ENCODE results near the gene ASB2.
A peak's percentile ranks its signal among the peaks of the same experiment; 100 is the strongest.

The ASB2 gene, protein sequence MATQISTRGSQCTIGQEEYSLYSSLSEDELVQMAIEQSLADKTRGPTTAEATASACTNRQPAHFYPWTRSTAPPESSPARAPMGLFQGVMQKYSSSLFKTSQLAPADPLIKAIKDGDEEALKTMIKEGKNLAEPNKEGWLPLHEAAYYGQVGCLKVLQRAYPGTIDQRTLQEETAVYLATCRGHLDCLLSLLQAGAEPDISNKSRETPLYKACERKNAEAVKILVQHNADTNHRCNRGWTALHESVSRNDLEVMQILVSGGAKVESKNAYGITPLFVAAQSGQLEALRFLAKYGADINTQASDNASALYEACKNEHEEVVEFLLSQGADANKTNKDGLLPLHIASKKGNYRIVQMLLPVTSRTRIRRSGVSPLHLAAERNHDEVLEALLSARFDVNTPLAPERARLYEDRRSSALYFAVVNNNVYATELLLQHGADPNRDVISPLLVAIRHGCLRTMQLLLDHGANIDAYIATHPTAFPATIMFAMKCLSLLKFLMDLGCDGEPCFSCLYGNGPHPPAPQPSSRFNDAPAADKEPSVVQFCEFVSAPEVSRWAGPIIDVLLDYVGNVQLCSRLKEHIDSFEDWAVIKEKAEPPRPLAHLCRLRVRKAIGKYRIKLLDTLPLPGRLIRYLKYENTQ

DNA sequence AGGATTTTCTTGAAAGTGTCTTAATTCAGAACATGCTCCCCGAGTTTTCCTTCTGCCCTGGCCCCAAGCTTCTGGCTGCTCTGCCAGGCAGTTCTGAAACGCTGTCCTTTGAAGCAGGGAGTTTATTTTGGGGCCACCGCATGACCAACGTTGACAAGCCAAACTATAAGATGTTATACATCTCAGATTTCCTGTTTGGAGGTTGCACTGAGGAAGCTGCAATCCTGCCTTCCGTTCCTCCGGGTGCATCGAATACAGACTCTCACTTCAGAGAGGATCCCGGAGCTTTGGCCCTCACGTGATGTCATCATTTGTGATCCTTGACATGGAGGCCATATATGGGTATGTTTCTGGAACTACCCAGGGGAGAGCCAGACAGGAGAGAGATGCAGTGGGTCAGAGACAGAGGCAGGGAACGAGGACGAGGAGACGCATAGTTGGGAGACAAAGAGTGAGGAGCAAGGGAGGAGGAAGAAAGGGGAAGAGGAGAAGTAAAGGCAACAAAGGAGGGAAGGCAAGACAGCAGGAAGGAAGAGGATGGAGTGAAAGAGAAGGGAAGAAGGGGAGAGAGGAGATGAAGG lies at the start of gene ASB2:
Gene ASB2, minus strand, starts transcription at position 94 of the 581 bp plus-strand sequence. CDS start 12,031 bp downstream, outside the sequence.
- DNase-seq = no peak

DNA sequence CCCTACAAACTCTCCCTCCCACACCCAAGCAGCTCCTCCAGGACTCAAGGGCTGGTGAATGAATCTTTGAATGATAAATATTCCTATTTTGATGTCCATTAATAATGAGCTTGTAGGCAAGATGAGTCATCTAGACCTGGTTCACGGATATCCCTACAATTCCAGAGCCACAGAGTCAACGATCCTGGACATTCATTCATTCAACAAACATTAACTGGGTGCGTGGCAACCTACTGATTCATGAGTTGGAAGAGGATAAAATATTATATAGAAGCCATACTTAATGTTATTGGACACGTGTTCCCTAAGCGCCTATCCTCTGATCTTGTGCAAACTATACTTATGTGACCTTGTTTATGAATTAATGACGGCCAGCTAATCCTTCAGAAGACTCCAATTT lies 49.4 kb upstream of the ASB2 start:
- DNase-seq = no peak

DNA sequence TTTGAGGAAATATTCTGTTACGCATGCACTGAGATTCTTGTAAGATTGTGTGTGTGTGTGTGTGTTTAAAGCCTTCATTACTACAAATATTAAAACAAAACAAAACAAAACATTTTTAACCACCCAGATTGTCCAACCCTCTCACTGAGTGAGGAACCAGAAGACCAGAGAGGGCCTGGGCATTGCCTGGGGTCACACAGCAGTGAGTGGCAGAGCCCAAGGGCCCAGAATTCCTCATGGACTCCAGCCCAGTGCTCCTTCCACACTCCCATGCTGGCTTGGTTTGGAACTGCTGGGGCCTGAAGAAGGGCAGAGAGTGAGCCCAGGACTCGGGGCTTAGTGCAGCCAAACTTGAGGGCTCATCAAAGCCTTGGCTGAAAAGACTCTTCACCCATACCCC lies 48.2 kb upstream of the ASB2 start:
- DNase-seq = no peak

DNA sequence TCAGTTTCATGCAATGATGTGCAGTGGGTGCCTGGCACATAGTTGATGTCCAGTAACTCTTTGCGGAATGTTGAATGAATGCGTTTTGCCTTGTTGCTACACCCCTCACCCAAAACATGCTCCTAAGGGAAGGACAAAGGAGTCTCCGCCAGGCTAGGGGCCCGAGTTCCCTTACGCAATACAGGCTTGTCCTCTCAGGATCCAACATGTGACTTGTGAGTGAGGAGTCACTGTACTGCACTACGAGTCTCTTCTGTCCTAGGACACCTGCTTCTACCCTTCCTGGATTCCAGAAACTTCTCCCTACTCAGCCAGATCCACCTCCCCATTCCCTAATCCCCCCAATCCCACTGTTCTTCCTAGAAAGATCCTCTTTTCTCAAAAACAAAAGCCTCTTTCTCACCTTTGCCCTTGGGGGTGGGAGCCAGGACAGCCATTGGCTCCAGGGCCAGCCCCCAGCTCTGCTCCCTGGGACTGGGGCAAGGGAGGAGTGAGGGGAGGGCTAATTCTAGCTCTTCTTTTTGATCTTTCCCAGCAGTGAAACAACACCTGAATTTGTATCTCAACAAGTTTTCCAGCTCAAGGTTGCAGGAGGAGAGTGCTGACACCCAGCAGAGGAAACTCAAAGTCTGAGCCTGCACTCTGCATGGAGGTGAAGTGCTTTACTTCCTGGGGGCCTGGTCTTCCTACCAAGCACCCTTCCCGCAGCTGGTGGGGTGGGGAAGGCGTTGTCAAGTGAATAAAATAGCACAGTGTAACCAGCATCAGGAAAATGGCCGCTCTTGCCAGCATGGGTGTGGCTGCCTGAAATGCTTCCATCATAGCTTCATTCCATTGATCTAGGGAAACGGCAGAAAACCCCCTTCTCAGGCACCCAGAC lies 46.4 kb upstream of the ASB2 start:
- no peak for DNase-seq

DNA sequence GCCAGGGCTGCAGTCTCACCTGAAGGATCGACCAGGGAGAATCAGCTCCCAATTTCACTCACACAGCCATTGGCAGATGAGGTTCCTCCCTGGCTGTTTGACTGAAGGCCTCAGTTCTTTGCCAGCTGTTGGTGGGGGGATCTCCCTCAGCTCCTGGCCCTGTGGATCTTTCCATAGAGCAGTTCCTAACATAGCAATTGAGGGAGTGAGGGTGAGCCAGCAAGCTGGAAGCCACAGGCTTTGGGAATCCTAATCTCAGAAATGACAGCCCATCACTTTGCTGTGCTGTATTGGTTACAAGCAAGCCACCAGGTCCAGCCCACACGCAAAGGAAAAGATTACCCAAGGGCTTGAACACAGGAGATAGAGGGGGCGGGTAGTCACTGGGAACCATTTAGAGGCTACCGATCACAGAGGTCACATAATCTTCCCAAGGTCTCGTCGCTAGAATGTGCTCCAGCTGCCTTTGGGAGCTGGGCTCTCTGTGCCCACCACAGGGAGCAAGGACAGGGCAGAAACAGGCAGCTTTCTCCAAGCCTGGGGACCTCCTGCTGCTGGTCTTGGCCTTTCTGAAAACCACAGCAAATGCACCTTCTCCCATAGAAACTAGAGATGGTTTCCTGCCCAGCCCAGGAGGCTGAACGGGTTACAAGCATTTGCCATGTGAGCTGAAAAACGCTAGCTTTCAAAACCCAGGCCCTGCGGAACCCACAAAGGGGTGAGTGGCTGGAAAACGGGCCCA lies 45.2 kb upstream of the ASB2 start:
- DNase-seq = no peak

DNA sequence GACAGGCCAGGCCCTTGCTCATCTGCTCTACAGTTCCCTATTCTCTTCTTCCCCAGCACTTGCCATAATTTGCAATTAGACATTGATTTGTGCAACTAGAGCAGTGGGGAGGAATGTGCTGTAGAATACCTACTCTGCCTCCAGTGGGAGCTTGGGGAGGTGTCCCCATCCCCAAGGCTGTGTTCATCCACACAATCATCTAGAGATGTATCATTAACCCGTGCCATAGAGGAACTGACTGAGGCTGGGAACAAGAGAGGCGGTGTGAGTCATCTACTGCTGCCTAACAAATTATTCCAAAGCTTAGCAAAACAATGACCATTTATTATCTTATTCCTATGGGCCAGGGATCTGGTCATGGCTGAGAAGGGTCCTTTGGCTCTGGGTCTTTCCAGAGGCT lies 44.6 kb upstream of the ASB2 start:
- DNase-seq = no peak

DNA sequence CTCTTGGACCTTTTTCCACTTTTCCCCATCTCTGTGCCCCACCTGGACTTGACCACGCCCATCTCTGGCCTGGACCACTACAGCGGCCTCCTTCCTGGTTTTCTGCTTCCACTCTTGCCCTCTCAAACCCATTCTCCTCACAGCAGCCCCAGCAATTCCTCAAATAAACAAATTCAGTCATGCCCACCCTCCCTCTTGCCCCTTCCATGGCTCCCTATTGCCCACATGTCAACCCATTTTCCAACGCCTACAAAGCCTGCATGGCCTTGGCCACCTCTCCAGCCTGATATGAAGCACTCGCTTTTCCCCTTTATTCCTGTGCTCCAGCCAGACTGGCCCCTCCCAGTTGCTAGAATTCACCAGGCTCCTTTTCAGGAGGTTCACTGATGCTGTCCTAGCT lies 43.9 kb upstream of the ASB2 start:
- no peak for DNase-seq

DNA sequence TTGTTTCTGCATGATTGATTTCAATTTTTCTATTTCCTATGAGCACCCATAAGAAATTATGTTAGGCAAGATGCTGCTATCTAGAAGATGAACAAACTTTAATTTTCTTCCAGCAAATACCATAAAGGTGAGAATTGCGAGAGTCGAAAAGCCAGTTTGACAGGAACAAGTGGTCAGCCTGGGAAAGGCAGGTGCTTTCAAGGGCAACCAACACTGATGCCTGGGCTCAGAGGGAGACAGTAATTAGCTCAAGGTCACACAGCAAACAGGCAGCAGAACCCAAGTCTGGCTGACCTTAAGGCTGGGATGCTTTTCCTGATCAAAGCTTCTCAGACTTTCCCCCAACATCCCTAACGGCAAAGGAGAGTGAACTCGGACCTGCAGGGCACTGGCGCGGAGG lies 43.0 kb upstream of the ASB2 start:
- DNase-seq = no peak

DNA sequence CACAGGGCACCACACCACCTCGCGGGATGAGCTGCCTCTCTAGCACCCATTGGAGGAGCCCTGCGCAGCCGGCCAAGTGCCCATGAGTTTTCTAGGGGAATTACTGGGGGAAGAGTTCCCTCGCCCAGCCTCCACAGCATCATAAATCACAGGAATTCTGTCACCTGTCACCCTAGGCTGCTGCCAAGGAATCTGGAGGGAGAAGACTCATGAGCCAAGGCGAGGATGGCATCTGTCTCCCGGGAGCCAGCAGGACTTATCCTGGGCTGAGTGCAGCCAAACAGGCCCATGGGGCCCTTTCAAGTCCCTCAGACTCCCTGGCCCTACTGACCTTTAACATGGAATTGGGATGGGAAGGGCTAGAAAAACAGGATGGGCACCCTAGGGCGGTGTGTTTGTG lies 41.9 kb upstream of the ASB2 start:
- peak; percentile 26 to 28 for DNase-seq

DNA sequence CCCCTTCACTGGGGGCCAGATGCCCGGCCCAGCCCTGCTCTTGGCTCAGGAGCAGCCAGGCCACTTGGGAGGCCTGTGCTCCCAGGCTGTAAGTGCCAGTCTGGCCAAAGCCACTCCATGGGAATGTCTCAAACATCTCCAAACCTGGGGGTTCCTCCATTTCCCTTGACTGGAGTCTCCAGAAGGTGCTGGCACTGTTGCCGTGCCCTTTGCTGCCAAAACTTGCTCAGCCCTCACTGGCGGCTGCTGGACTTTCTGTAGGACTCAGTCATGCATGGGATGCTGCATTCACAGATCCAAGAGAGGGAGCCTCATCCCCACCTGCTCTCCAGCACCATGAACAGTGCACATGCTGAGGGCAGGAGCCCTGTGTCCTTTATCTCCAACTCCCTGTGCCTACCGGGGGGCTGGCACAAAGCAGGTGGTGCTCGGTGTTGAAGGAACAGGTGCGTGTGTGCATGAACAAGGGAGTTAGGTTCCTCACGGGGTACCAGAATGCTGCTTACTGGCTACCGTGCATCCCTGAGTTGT lies 40.1 kb upstream of the ASB2 start:
- DNase-seq = no peak

DNA sequence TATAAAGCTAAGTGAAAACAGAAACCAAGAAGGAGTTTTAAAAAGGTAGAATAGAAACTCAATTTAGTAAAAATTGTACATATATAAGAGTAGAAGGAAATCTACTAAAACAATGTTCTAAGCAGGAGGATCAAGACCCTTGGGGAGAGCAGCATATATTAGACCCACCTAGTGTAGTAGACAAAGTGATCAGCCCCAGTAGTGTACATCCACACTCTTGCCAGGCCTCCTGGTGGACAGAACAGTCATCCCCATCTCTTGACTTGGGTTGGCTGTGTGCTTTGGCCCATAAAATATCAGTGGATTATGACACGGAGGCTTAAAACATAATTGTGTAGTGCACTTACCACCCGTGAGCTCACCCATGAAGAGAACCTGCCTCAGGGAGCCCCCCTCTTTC lies 38.9 kb upstream of the ASB2 start:
- DNase-seq = no peak

DNA sequence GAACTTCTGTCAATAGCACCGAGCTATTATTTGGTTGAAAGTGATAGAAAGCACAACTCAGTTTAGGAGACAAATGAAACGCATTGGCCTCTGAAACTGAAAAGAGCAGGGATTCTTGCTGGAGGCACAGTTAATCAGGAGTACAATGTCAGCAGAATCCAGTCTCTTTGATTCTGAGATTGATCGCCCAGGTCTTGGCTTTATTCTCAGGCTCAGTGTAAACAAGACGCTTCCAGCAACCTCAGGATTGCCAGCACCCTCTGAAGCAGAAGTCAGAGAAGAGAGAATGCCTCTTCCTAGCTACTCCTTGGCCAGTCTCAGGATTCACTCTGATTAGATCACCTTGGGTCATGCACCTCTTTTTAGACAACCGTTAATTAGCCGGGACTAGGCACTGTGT lies 38.0 kb upstream of the ASB2 start:
- no peak for DNase-seq

DNA sequence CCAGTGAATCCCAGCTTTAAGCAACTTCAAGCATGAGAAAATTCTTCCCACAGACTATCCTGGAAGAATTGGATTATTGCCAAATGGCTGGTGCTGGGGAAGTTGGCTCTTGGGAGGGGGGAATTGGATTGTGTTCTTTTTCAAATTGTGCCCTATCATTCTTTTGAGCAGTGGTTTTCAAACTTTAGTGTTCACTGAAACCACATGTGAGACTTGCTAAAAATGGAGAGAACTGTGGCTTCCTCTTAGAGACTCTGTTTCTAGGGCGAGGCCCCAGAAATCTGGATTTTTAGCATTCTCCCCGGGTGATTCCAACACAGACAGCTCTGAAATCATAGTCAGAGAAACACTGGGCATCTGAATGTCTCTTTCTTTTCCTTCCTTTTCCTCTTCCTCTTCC lies 35.4 kb upstream of the ASB2 start:
- DNase-seq = no peak

DNA sequence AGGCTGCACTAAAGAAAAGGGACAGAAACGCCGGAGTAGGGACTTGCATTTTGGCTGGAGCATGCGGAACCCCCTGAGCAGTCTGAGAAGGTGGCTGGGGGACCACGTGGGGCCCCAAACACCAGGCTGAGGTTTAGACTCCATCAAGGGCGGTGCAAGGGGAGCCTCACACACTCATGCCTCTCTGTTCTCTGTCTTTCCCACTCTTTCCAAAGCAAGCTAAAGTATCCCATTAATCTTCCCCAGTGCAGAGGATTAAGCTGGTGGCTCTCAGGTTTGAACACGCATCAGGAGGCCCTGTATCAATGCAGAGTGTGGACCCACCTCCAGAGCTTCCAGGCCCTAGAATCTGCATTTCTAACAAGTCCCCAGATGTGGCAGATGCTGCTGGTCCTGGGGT lies 34.3 kb upstream of the ASB2 start:
- no peak for DNase-seq

DNA sequence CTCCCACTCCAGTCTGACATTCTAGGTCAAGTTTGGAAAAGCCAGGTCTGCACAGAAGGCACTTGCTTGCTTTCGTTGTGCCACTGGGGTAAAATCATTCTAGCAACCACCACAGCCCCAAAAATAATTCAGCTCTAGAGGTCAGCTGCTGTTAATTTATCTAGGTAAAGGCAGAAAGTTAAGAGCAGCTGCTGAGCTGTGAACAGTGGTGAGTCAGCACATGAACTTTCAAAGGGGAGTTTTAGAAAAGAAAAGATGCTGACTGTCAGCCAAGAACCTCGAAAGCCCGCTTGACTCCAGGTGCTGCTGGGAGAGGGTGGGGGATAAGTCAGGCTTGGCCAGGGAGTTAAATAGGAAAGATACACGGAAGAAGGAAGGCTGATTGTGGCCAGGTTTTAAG lies 33.4 kb upstream of the ASB2 start:
- no peak for DNase-seq

DNA sequence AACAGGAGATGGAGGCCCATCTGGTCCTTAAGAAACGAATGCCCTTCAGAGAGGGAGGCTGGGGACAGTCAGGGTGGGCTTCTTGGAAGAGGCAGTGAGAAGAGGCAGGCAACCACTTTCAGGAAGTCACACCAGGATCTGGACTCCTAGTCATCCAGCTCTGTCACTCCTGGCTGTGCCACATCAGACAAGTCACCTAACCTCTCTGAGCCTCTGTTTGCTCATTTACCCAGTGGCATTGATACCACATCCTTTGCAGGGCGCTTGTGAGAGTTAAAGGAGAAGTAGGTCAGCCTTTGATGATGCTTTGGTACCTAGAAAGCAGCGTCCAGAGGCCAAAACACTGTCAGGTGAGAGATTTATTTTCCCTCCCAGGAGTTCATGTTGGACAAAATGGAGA lies 31.9 kb upstream of the ASB2 start:
- no peak for DNase-seq

DNA sequence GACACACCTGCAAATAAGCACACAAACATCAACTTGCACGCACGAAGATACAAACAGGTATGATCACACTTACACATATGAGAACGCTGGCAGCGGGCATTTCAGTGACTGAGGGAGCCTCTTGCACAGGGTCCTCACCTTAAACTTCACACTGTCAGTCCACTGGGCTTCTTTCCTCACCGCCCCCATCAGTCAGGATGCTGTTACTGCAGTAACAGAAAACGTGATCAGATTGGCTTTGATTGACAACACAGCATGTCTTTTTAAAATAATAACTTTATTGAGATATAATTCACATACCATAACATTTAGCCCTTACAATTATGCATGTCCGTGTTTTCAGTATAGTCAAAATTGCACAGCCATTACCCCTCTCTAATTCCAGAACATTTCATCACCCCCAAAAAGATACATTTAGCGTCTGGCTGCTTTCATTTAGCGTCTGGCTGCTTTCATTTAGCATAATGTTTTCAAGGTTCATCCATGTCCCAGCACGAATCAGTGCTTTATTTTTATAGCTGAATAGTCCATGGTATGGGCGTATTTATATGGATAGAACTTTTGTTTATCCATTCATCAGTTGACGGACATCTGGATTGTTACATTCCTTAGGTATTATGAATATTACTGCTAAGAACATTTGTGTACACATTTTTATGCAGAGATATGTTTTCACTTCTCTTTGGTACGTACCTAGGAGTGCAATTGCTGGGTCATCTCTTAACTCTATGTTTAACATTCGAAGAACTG lies 29.1 kb upstream of the ASB2 start:
- peak in 1 of 2 experiments; percentile 28 for DNase-seq

DNA sequence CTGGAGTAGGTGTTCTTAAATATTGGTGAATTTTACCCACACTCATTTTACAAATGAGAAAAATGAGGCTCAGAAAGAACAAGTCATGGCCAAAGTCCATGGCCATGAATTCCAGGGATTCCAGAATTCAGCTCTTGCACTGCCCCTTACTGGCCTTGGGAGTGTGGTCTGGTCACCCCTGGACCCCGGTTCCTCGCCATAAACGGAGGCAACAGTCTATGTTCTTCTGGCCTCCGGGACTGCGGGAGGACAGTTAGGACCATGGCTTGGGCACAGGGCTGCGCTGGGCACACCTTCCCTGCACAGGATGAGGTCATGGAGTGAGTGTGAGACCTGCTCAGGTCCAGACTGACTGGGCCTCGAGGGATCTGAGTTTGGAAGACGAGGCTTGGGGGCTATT lies 27.6 kb upstream of the ASB2 start:
- no peak for DNase-seq

DNA sequence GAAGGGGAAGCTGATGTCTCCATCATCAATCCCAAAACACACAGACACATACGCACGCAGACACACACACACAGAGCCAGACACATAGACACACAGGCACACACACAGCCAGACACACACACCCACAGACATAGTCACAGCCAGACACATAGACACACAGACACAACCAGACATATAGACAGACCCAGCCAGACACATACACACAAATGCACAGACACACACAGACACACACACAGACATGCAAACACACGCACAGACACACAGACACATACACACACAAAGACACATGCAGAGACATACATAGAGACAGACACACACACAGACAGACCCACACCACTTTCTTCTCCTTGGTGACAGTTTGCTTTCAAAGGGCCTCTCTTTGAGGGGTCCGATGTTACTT lies 27.0 kb upstream of the ASB2 start:
- DNase-seq = no peak

DNA sequence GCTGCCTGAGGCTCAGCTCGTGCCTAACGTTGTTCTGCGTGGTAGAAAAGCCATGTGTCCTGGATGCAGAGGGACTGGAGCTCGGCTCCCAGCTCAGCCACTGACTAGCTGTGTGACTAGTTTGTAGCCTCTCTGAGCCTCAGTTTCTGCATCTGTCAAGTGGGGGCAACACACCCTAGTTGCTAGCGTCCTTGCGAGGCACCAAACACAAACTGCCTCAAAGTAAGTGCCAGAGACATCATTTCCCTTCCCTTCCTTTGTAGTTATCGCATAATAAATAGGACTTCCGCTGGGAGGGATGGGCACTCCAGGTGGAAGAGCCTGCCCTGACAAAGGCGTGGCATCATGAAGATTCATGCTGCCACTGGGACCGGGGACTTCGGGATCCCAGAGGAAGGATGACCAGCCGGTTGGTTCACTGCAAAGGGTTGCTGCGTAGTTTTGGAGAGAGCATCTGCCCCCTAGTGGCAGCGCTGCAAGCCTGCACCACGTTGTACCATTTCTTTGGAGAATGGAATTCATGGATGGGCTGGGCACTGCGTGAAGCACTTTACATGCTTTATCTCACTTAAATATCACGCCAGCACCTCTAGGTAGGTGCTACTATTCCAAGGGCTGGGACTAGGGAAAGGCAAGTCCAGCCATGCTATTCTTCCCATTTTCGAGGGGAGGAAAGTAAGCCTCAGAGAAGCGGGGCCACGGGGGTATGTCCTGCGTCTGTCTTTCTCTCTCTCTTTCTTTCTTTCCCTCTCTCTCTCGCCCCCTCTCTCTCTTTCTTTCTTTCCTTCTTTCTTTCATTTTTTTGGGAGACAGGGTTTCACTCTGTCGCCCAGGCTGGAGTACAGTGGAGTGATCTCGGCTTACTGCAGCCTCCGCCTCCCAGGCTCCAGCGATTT lies 25.4 kb upstream of the ASB2 start:
- peak; percentile 51 to 88 for DNase-seq
